ENCODE results near the gene SSBP3.

The SSBP3 gene

GRCh38 chr1:54328066-54328636 lies 78.0 kb downstream of the SSBP3 start:
- DNase-seq (ENCODE audit: low spot score), result no peak

GRCh38 chr1:54327386-54328065 lies 78.7 kb downstream of the SSBP3 start:
- peak; percentile 8 for DNase-seq (ENCODE audit: low spot score)

- no peak for DNase-seq (ENCODE audit: low spot score)
Observed at GRCh38 chr1:54326543-54327385, 79.4 kb downstream of the SSBP3 start.

- no peak for DNase-seq (ENCODE audit: low spot score)
Observed at GRCh38 chr1:54325703-54326461, 80.3 kb downstream of the SSBP3 start.

- no peak for DNase-seq (ENCODE audit: low spot score)
Observed at GRCh38 chr1:54325284-54325683, 80.9 kb downstream of the SSBP3 start.

- DNase-seq (ENCODE audit: low spot score), result no peak
Observed at GRCh38 chr1:54324251-54325140, 81.7 kb downstream of the SSBP3 start.

- no peak for DNase-seq (ENCODE audit: low spot score)
Observed at GRCh38 chr1:54323921-54324250, 82.3 kb downstream of the SSBP3 start.

GRCh38 chr1:54323324-54323739 lies 82.9 kb downstream of the SSBP3 start:
- DNase-seq (ENCODE audit: low spot score), result no peak

GRCh38 chr1:54318246-54318814 lies 87.9 kb downstream of the SSBP3 start:
- no peak for DNase-seq (ENCODE audit: low spot score)

- no peak for DNase-seq (ENCODE audit: low spot score)
Observed at GRCh38 chr1:54317084-54317483, 89.1 kb downstream of the SSBP3 start.

GRCh38 chr1:54315099-54315498 lies 91.1 kb downstream of the SSBP3 start:
- no peak for DNase-seq (ENCODE audit: low spot score)

GRCh38 chr1:54314696-54315095 lies 91.5 kb downstream of the SSBP3 start:
- DNase-seq (ENCODE audit: low spot score), result no peak

- DNase-seq (ENCODE audit: low spot score), result no peak
Observed at GRCh38 chr1:54312796-54313316, 93.3 kb downstream of the SSBP3 start.

- no peak for DNase-seq (ENCODE audit: low spot score)
Observed at GRCh38 chr1:54311506-54311905, 94.7 kb downstream of the SSBP3 start.

GRCh38 chr1:54310439-54311328 lies 95.5 kb downstream of the SSBP3 start:
- DNase-seq (ENCODE audit: low spot score), result peak; percentile 9

GRCh38 chr1:54309631-54310366 lies 96.4 kb downstream of the SSBP3 start:
- no peak for DNase-seq (ENCODE audit: low spot score)

- no peak for DNase-seq (ENCODE audit: low spot score)
Observed at GRCh38 chr1:54307305-54307704, 98.9 kb downstream of the SSBP3 start.

GRCh38 chr1:54305906-54306514 lies 100.2 kb downstream of the SSBP3 start:
- no peak for DNase-seq (ENCODE audit: low spot score)

GRCh38 chr1:54304518-54304917 lies 101.7 kb downstream of the SSBP3 start:
- no peak for DNase-seq (ENCODE audit: low spot score)

Measured in NAMALWA (cell line).